NCI-H187 treated with DMSO at 0.1 percent for 48 hours (cell line): ENCODE results near the gene ZNF664.

Experiments
- DNase-seq: peaks from one replicate; lab custom pipeline; 2025; lab: John Stamatoyannopoulos, UW

Gene ZNF664

GRCh38 chr12:123972457-123973401 lies at the start of gene ZNF664, which contains the start of gene CCDC92:
ZNF664 (plus strand) TSS chr12:123973215; CDS start chr12:124012145, 38,930 bp downstream.
CCDC92 (minus strand) TSS chr12:123972831; CDS start chr12:123944305, 28,526 bp downstream.
- DNase-seq, result peak; percentile 74

GRCh38 chr12:123923927-123924326 lies 49.1 kb upstream of the ZNF664 start:
- DNase-seq, result no peak

DNA sequence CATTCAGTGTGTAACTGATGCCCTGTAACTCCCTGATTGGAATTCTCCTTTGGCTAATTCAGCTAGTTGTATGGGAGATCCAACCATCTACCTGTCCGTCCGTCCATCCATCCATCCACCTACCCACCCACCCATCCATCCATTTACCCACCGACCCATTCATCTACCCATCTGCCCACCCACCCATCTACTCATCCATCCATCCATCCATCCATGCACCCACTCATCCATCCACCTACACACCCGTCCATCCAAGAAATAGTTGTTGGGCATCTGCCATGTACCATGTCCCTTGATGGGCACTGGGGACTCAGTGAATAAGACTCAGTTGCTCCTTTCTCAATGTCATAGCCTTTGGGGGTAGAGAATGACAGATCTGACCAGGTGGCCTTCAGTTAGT lies 48.5 kb upstream of the ZNF664 start:
- no peak for DNase-seq

GRCh38 chr12:123928274-123928865 lies 44.6 kb upstream of the ZNF664 start:
- DNase-seq, result peak; percentile 33

GRCh38 chr12:123928897-123929296 lies 44.1 kb upstream of the ZNF664 start:
- no peak for DNase-seq

DNA sequence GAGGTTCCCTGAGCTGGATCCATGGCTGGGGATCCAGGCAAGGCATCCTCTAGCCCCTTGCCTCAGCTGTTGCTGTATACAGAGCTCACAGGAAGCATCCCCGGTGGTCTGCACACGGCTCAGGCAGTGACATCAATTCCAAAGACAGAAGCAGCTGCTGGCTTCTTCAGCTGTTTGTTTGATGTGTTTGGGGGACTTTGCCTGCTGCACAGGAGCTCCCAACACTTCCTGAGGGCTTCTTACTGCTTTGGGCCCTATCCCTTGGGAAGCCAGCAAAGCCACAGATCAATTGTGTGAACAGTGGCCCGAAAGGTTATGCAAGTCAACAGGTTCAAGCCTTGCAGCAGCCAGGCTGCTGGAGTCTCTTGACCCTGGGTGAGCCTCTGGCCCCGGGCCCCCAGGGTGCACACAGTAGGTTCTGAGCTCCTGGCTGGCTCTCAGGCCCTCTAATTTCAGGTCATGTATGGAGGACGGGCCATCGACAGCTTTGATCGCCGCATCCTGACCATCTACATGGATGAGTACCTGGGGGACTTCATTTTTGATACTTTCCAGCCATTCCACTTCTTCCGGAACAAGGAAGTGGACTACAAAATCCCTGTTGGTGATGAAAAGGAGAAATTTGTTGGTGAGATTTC lies 43.0 kb upstream of the ZNF664 start:
- DNase-seq, result no peak

DNA sequence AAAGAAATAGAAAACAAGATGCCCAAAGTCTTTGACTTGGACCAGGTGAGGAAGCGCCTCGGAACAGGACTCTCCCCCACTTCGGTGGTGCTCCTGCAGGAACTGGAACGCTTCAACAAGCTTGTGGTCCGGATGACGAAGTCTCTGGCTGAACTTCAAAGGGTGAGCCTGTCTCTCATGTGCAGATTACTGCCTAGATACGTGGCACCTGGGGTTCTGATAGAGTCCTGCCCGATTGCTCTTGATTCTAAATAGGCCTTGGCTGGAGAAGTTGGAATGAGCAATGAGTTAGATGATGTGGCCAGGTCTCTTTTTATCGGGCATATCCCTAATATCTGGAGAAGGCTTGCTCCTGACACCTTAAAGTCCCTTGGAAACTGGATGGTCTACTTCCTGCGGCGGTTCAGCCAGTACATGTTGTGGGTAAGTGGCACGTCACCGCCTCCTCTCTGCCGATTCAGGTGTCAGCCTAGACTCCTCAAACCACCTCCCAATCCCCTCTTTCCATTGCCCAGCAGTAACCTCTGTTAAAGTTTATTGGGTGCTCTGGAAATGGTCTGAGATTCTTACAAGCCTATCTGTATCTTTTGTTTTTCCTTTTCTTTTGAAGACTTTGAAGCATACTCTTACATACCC lies 41.2 kb upstream of the ZNF664 start:
- no peak for DNase-seq

- no peak for DNase-seq
Observed at GRCh38 chr12:123933214-123933613, 39.8 kb upstream of the ZNF664 start.

DNA sequence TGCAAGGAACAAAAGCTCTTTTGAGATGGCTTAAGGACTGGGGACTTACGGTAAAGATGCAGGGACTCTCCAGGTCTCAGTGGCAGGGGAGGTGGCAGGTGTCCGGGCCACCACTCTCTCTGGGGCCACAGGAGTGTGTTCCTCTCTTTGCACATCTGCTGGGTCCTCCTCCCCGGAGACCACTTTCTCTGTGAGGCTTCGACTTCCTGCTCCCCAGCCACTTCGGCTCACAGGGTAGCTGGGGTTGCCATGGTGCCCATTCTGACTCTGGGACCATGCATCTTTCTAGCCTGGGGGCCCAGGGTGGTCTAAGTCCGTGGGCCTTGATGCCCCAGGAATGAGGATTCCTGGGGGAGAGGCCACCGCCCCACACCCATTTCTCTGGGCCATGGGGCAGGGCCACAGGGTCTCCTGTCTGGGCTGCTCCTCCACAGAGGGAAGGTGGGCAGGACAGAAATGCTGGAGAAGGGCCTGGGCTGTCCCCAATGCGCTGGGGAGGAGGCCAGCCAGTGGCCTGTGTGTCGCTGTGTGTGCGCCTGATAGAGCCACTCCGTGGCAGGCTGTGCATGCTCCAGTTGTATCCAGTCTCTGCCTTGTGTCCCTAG lies 38.9 kb upstream of the ZNF664 start:
- no peak for DNase-seq

- DNase-seq, result no peak
Observed at GRCh38 chr12:123934829-123935228, 38.2 kb upstream of the ZNF664 start.

- no peak for DNase-seq
Observed at GRCh38 chr12:123935956-123936355, 37.1 kb upstream of the ZNF664 start.

- no peak for DNase-seq
Observed at GRCh38 chr12:123936471-123936870, 36.5 kb upstream of the ZNF664 start.

DNA sequence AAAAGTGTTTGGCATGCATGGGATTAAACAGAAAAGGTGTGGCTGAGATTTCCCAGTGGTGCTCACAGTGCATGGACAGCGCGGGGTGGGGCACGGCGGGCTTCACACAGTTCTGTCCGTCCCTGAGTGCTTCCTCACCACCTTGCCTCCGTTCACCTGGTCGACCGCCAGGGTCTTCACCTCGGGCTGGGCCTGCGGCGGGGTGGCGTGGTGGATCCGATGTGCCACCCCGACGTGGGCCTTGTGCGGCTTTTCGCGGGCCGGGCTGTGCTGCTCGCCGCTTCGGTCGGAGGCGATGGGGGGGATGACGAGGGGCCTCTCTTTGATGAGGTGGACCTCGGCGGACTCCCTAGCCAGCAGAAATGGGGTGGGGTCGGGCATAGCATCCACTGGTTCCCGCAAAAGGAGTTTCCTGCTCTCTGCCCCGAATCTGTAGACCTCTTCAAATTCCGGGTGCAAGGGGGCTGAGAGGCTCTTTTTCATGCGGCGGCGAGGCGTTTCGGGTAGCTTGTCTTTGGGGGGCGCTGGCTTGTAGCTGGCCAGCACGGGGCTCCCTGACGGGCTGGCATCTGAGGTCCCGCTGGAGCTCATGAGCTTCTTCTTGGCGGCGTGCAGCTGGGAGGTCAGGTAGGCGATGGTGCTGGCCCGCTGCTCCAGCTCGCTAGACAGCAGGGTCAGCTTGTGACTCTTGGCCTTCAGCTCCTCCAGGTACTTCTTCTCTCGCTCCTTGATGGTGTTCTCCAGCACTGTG lies 35.9 kb upstream of the ZNF664 start:
- no peak for DNase-seq

GRCh38 chr12:123937707-123938591 lies 35.1 kb upstream of the ZNF664 start:
- DNase-seq, result no peak

GRCh38 chr12:123938679-123939480 lies 34.1 kb upstream of the ZNF664 start:
- DNase-seq, result no peak

- DNase-seq, result no peak
Observed at GRCh38 chr12:123939716-123940626, 33.0 kb upstream of the ZNF664 start.

GRCh38 chr12:123940627-123940966 lies 32.4 kb upstream of the ZNF664 start:
- DNase-seq, result no peak

GRCh38 chr12:123941000-123941399 lies 32.0 kb upstream of the ZNF664 start:
- no peak for DNase-seq
